SK-N-MC (cell line): ENCODE data around the gene MGA.

Source experiments
- DNase-seq: peaks from one replicate; pipeline ENCODE4 v3.0.0-alpha.2; 2011; ENCODE audit warnings: low read depth, low spot score
- H3K27ac ChIP-seq: fragments of 200-600 bp; sonication (generic); 2 replicates; pipeline ENCODE4 v1.5.1; 2016; ENCODE audit warnings: mixed run types
- H3K36me3 ChIP-seq: fragments of 200-600 bp; sonication (generic); 2 replicates; pipeline ENCODE4 v1.6.1; 2017; ENCODE audit warnings: antibody characterized with exemption, low read length, mixed read lengths; ENCODE audit not compliant: insufficient read depth
- H3K4me3 ChIP-seq: fragments of 200-600 bp; sonication (generic); 2 replicates; pipeline ENCODE4 v1.5.1; 2016
- H3K9ac ChIP-seq: fragments of 200-600 bp; sonication (generic); 2 replicates; pipeline ENCODE4 v1.8.0; 2017; ENCODE audit warnings: mixed run types, mixed read lengths; ENCODE audit not compliant: insufficient read length
- H3K9me3 ChIP-seq: fragments of 200-600 bp; sonication (generic); 2 replicates; pipeline ENCODE4 v1.6.1; 2017; ENCODE audit warnings: low read depth, mild to moderate bottlenecking, antibody characterized with exemption, low read length, moderate library complexity, mixed read lengths
- EZH2 ChIP-seq: fragments of 200-600 bp; sonication (generic); IDR thresholded peaks from one replicate; pipeline ENCODE4 v1.6.1; 2017; ENCODE audit warnings: antibody characterized with exemption
- FOXP2 ChIP-seq: optimal IDR thresholded peaks from 2 replicates; pipeline ENCODE3; 2011; ENCODE audit warnings: mild to moderate bottlenecking, moderate library complexity; ENCODE audit not compliant: insufficient read depth; ENCODE audit errors: extremely low read length, control extremely low read depth
- POLR2AphosphoS5 ChIP-seq: IDR thresholded peaks from 2 replicates; pipeline ENCODE4 v1.6.1; 2012; ENCODE audit warnings: mild to moderate bottlenecking, low read depth, low read length, borderline replicate concordance

The MGA gene

DNA sequence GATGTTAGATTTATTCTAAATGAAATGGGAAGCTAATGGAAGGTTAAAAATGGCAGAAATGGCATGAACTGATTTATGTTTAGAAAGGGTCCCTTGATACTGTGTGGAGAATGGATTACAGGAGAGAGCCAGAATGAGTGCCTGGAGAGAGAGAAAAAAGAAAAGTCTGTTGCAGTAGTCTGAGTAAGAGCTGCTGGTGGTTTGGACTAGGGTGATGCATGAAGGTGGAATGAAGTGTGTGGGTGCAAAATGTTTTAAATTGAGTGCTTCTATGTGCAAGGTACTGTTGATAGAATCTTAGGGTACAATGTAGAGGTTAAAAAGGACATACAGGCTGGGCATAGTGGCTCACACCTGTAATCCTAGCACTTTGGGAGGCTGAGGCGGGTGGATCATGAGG lies 11.4 kb upstream of the MGA start:
- H3K4me3 ChIP-seq, result no peak overlapping the region
- H3K36me3 ChIP-seq, result no peaks in the 10 kb centered on the region
- no peak for TF ChIP-seq EZH2
- TF ChIP-seq FOXP2, result no peak
- TF ChIP-seq POLR2AphosphoS5, result no peak
- H3K9ac ChIP-seq, result no peak overlapping the region
- no peak for DNase-seq
- no peak overlapping the region for H3K27ac ChIP-seq
- H3K9me3 ChIP-seq, result no peaks in the 10 kb centered on the region

DNA sequence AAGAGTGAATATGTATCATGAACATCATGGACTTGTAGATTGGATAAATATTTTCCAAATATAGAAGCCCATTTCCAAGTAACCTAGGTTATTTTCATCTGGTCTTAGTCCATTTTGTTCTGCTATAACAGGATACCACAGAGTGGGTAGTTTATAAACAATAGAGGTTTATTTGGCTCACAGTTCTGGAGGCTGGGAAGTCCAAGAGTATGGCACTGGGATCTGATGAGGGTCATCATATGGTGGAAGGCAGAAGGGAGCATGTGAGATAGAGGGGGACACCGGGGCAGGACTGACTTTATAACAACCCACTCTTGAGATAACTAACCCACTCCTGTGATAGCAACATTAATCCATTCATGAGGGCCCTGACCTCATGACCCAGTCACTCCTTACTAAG lies 9.4 kb upstream of the MGA start:
- Histone ChIP-seq H3K9ac (no peak overlapping the region), H3K27ac (no peak overlapping the region), H3K4me3 (no peak overlapping the region), H3K9me3 (no peaks in the 10 kb centered on the region), H3K36me3 (no peaks in the 10 kb centered on the region)
- DNase-seq, result no peak
- TF ChIP-seq POLR2AphosphoS5 (no peak), FOXP2 (no peak), EZH2 (no peak)

- Histone ChIP-seq H3K27ac (no peak overlapping the region), H3K9ac (no peak overlapping the region), H3K9me3 (no peaks in the 10 kb centered on the region), H3K36me3 (no peaks in the 10 kb centered on the region), H3K4me3 (no peak overlapping the region)
- TF ChIP-seq POLR2AphosphoS5, result no peak
- no peak for TF ChIP-seq FOXP2
- TF ChIP-seq EZH2, result no peak
- no peak for DNase-seq
These were observed 8.8 kb upstream of the MGA start for GRCh38 chr15:41651373-41651772.

DNA sequence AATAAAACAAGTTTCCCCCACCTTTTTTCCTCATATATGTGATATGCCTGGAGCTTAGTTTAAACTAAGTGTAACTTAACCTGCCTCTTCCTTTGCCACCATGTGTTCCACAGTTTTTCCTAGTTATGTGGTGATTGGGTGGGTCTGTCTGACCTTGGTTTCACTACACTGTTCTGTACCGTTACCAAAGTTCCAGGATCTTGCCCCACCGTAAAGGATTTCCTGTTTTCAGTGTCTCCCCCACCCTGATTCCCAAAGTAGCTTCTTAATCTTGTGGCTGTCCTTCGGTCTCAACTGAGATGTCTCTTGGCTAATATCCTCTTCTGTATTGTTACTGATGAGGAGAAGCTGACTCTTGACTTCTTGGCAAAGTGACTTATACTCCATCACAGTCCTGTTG lies 6.4 kb upstream of the MGA start:
- no peak for DNase-seq
- Histone ChIP-seq H3K36me3 (no peaks in the 10 kb centered on the region), H3K9ac (no peak overlapping the region), H3K9me3 (no peaks in the 10 kb centered on the region), H3K4me3 (no peak overlapping the region), H3K27ac (no peak overlapping the region)
- TF ChIP-seq EZH2 (no peak), POLR2AphosphoS5 (no peak), FOXP2 (no peak)

GRCh38 chr15:41655716-41656115 lies 4.5 kb upstream of the MGA start:
- Histone ChIP-seq H3K27ac (no peak overlapping the region), H3K4me3 (no peak overlapping the region), H3K36me3 (no peaks in the 10 kb centered on the region), H3K9me3 (no peaks in the 10 kb centered on the region), H3K9ac (no peak overlapping the region)
- DNase-seq, result no peak
- TF ChIP-seq EZH2 (no peak), FOXP2 (no peak), POLR2AphosphoS5 (no peak)

- no peak overlapping the region for H3K4me3 ChIP-seq
- H3K9ac ChIP-seq, result no peak overlapping the region
- no peak overlapping the region for H3K27ac ChIP-seq
- H3K9me3 ChIP-seq, result no peaks in the 10 kb centered on the region
- no peak for DNase-seq
- TF ChIP-seq FOXP2 (no peak), EZH2 (no peak), POLR2AphosphoS5 (no peak)
- no peaks in the 10 kb centered on the region for H3K36me3 ChIP-seq
These were observed 4.0 kb upstream of the MGA start for GRCh38 chr15:41656188-41656587.

- H3K4me3 ChIP-seq, result no peak overlapping the region
- H3K27ac ChIP-seq, result 0 out of 2 replicates have a peak overlapping the region, but pooled peaks have one; percentile 10
- no peaks in the 10 kb centered on the region for H3K9me3 ChIP-seq
- DNase-seq, result no peak
- TF ChIP-seq FOXP2 (no peak), POLR2AphosphoS5 (no peak), EZH2 (no peak)
- H3K9ac ChIP-seq, result no peak overlapping the region
- no peaks in the 10 kb centered on the region for H3K36me3 ChIP-seq
These were observed 1.5 kb upstream of the MGA start for GRCh38 chr15:41658689-41659088.

- H3K9me3 ChIP-seq, result no peaks in the 10 kb centered on the region
- H3K4me3 ChIP-seq, result no peak overlapping the region
- no peak for DNase-seq
- H3K27ac ChIP-seq, result 0 out of 2 replicates have a peak overlapping the region, but pooled peaks have one; percentile 12
- no peaks in the 10 kb centered on the region for H3K36me3 ChIP-seq
- no peak for TF ChIP-seq POLR2AphosphoS5
- no peak for TF ChIP-seq FOXP2
- TF ChIP-seq EZH2, result no peak
- H3K9ac ChIP-seq, result no peak overlapping the region
These were observed 1.0 kb upstream of the MGA start for GRCh38 chr15:41659190-41659589.

DNA sequence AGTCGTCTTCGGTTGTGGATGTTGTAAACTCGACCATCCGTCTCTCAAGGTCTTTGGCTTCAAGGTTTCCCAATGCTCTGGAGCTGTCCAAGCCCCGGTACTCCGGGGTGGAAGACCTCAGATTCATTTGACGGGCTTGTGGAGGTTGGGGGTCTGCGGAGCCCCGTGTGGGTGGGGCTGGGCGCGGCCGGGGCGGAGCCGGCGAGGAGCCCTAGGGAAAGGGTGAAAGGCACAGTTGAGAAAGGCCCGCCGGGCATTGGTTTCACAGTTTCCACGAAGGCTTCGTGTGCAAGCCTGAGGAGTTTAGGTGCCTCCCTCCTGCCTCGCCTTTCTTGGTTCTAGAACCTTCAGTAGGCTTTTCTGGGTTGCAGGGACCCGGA lies 360 bp upstream of the MGA start:
- no peak overlapping the region for H3K9ac ChIP-seq
- TF ChIP-seq POLR2AphosphoS5 (no peak), FOXP2 (no peak), EZH2 (no peak)
- no peak overlapping the region for H3K4me3 ChIP-seq
- H3K9me3 ChIP-seq, result no peaks in the 10 kb centered on the region
- H3K36me3 ChIP-seq, result no peaks in the 10 kb centered on the region
- DNase-seq, result no peak
- H3K27ac ChIP-seq, result no peak overlapping the region
